Loucy (cell line): ENCODE measurements around the gene PLA2G4F.

Experiments used
- H2AFZ ChIP-seq: fragments of 200-600 bp; sonication (generic); 2 replicates; pipeline ENCODE4 v1.6.0; 2016; ENCODE audit warnings: antibody characterized with exemption, mild to moderate bottlenecking, low read length, moderate library complexity
- H3F3A ChIP-seq: fragments of 200-600 bp; 2 replicates; pipeline ENCODE4 v1.6.0; 2016; ENCODE audit warnings: antibody characterized with exemption, low read depth, mild to moderate bottlenecking
- H3K27me3 ChIP-seq: fragments of 200-600 bp; sonication (generic); 2 replicates; pipeline ENCODE4 v1.6.1; 2014; ENCODE audit warnings: low read length, mild to moderate bottlenecking; ENCODE audit not compliant: insufficient read depth, poor library complexity, severe bottlenecking
- H3K36me3 ChIP-seq: fragments of 200-600 bp; sonication (generic); 2 replicates; pipeline ENCODE4 v1.6.1; 2016; ENCODE audit warnings: low read length; ENCODE audit not compliant: insufficient read depth
- H3K4me1 ChIP-seq: fragments of 200-600 bp; sonication (generic); 2 replicates; pipeline ENCODE4 v1.5.1; 2014; ENCODE audit warnings: low read length, mild to moderate bottlenecking; ENCODE audit not compliant: insufficient read depth, poor library complexity, severe bottlenecking
- H3K4me2 ChIP-seq: fragments of 200-600 bp; sonication (generic); 2 replicates; pipeline ENCODE4 v1.6.0; 2014; ENCODE audit warnings: antibody characterized with exemption, low read length, low read depth, mild to moderate bottlenecking; ENCODE audit not compliant: poor library complexity, severe bottlenecking
- H3K4me3 ChIP-seq: fragments of 200-600 bp; sonication (generic); 2 replicates; pipeline ENCODE4 v1.5.1; 2014; ENCODE audit warnings: low read length, mild to moderate bottlenecking, mixed read lengths; ENCODE audit not compliant: poor library complexity, severe bottlenecking
- H3K79me2 ChIP-seq: fragments of 200-600 bp; sonication (generic); 2 replicates; pipeline ENCODE4 v1.6.1; 2014; ENCODE audit warnings: low read length; ENCODE audit not compliant: insufficient read depth
- H3K9ac ChIP-seq: fragments of 200-600 bp; sonication (generic); 2 replicates; pipeline ENCODE4 v1.6.0; 2014; ENCODE audit warnings: mild to moderate bottlenecking, low read depth, low read length, moderate library complexity; ENCODE audit not compliant: poor library complexity, severe bottlenecking
- H3K9me2 ChIP-seq: fragments of 200-600 bp; sonication (generic); replicated peaks from 2 replicates; pipeline ENCODE4 v1.6.1; 2016; ENCODE audit warnings: low read depth, low read length, mixed read lengths
- H3K9me3 ChIP-seq: fragments of 200-600 bp; sonication (generic); 2 replicates; pipeline ENCODE4 v1.6.1; 2014; ENCODE audit warnings: mild to moderate bottlenecking, antibody characterized with exemption, low read length, low read depth; ENCODE audit not compliant: insufficient read depth
- H4K20me1 ChIP-seq: fragments of 200-600 bp; sonication (generic); 2 replicates; pipeline ENCODE4 v1.6.0; 2014; ENCODE audit warnings: antibody characterized with exemption, low read length, mild to moderate bottlenecking; ENCODE audit not compliant: insufficient read depth, poor library complexity, severe bottlenecking
- EZH2phosphoT487 ChIP-seq: fragments of 200-600 bp; IDR thresholded peaks from 2 replicates; pipeline ENCODE4 v1.6.1; 2018; ENCODE audit warnings: antibody characterized with exemption, mild to moderate bottlenecking, moderate library complexity, borderline replicate concordance
- TF ChIP-seq, protein P1 (sequence below): fragments of 200-600 bp; sonication (generic); conservative IDR thresholded peaks from 2 replicates; pipeline ENCODE4 v1.5.1; 2014; ENCODE audit warnings: mild to moderate bottlenecking, antibody characterized with exemption, low read length

The PLA2G4F gene

DNA sequence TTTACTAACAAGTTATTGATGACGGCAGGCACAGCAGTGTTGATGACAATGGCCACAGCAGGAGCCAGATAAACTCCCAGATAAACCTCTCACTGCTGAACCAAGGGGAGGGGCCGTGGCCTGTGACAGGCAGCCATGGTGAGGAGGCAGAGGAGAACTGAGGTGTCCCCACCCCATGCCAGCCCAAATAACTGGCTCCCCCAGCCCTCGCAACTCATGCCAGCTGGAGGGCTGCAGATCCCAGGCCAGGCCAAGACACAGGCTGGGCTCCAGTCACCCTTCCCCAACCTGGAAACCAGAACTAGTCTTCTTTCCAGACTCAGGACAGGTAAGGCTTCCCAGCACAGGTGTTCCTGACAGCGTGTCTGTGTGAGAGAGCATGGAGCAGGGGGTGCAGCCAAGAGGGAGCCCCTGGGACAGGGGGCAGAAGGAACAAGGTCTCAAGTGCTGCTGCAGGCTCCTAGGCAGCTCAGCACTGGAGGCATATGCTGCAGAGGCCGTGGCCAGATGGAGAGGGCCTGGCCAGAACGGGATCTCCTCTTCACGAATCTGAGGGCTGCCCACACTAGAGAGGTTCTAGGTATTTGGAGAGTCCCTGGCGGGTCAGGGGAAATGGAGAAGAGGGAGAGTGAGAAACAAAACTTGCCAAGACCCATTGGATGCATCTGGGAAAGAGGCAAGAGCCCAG, 15.9 kb downstream of the PLA2G4F start:
- no peak overlapping the region for H2AFZ ChIP-seq

DNA sequence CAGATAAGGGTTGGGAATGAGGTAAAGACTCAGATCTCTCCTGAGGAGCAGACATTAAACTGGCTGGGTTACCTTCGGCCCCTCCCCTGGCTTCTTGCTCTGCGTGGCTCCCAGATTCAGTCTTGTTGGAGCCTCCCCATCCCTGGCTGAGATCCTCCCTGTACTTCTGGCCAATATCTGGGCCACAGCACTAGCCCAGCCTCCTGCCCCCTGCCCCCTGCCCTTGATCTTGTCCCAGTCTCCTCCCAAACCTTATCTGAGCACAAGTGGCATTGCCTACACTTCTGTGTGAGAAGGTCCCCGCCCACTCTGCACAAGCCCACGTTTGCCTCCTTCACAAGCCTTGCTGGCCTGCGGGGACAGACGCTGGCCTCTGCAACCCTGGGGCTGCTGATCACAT, 16.8 kb downstream of the PLA2G4F start:
- H3K9me2 ChIP-seq: no peaks in the 10 kb centered on the region
- no peaks in the 10 kb centered on the region for H3K9me3 ChIP-seq
- H3K9ac ChIP-seq: no peak overlapping the region
- no peak overlapping the region for H3K4me3 ChIP-seq
- no peak overlapping the region for H3K4me2 ChIP-seq
- H3K79me2 ChIP-seq: no peaks in the 10 kb centered on the region
- H3K36me3 ChIP-seq: no peaks in the 10 kb centered on the region
- H4K20me1 ChIP-seq: no peaks in the 10 kb centered on the region
- no peaks in the 10 kb centered on the region for H3F3A ChIP-seq
- H3K27me3 ChIP-seq: no peaks in the 10 kb centered on the region
- TF ChIP-seq EZH2phosphoT487: no peak
- TF ChIP-seq, protein P1, sequence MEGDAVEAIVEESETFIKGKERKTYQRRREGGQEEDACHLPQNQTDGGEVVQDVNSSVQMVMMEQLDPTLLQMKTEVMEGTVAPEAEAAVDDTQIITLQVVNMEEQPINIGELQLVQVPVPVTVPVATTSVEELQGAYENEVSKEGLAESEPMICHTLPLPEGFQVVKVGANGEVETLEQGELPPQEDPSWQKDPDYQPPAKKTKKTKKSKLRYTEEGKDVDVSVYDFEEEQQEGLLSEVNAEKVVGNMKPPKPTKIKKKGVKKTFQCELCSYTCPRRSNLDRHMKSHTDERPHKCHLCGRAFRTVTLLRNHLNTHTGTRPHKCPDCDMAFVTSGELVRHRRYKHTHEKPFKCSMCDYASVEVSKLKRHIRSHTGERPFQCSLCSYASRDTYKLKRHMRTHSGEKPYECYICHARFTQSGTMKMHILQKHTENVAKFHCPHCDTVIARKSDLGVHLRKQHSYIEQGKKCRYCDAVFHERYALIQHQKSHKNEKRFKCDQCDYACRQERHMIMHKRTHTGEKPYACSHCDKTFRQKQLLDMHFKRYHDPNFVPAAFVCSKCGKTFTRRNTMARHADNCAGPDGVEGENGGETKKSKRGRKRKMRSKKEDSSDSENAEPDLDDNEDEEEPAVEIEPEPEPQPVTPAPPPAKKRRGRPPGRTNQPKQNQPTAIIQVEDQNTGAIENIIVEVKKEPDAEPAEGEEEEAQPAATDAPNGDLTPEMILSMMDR: no peak
- no peak overlapping the region for H2AFZ ChIP-seq
- no peaks in the 10 kb centered on the region for H3K4me1 ChIP-seq

More for the DNA sequence above, 15.9 kb downstream of the PLA2G4F start:
- Histone ChIP-seq H3K4me2 (no peak overlapping the region), H3K36me3 (no peaks in the 10 kb centered on the region), H3K79me2 (no peaks in the 10 kb centered on the region), H3F3A (no peaks in the 10 kb centered on the region), H3K9ac (no peak overlapping the region), H3K9me2 (no peaks in the 10 kb centered on the region), H3K4me3 (no peak overlapping the region), H3K27me3 (no peaks in the 10 kb centered on the region), H3K9me3 (no peaks in the 10 kb centered on the region), H3K4me1 (no peaks in the 10 kb centered on the region), H4K20me1 (no peaks in the 10 kb centered on the region)
- TF ChIP-seq, protein P1: no peak
- TF ChIP-seq EZH2phosphoT487: no peak

- Histone ChIP-seq H3K4me1 (no peaks in the 10 kb centered on the region), H3K4me2 (no peak overlapping the region), H3K27me3 (no peaks in the 10 kb centered on the region), H3K4me3 (no peak overlapping the region), H3K79me2 (no peaks in the 10 kb centered on the region), H2AFZ (no peak overlapping the region), H3K9me2 (no peaks in the 10 kb centered on the region), H4K20me1 (no peaks in the 10 kb centered on the region), H3K9ac (no peak overlapping the region), H3K9me3 (no peaks in the 10 kb centered on the region), H3F3A (no peaks in the 10 kb centered on the region), H3K36me3 (no peaks in the 10 kb centered on the region)
- no peak for TF ChIP-seq EZH2phosphoT487
- TF ChIP-seq, protein P1: no peak
These were observed 17.5 kb downstream of the PLA2G4F start for GRCh38 chr15:42138968-42139386.
